HG02885 (cell line): ENCODE results near the gene BORA.
A peak's percentile ranks its signal among the peaks of the same experiment; 100 is the strongest.
"Not testable (repeated sequence)": the region's sequence is repeated elsewhere in the genome, so short reads cannot be mapped to it uniquely, and the experiment has no call there.

ENCODE experiments used
- ATAC-seq: cut with Tn5 transposase; IDR thresholded peaks from one replicate; pipeline ENCODE4 v1.9.1; 2021; ENCODE audit warnings: mild to moderate bottlenecking; ENCODE audit not compliant: unreplicated experiment, poor library complexity

The BORA gene

GRCh38 chr13:72727417-72728289, at the start of gene BORA, which contains the start of gene MZT1:
Gene BORA (plus strand): TSS chr13:72727923. CDS start chr13:72728941, 1,018 bp downstream.
Gene MZT1 (minus strand): TSS chr13:72727629. CDS start chr13:72727602, 27 bp downstream.
- ATAC-seq: peak; percentile 93

- ATAC-seq: no peak
Observed at GRCh38 chr13:72678312-72678711, 49.4 kb upstream of the BORA start.

GRCh38 chr13:72680353-72680752, 47.4 kb upstream of the BORA start:
- no peak for ATAC-seq

GRCh38 chr13:72686766-72687165, 41.0 kb upstream of the BORA start:
- no peak for ATAC-seq

GRCh38 chr13:72689181-72689696, 38.5 kb upstream of the BORA start:
- ATAC-seq: no peak

GRCh38 chr13:72692884-72693514, 34.7 kb upstream of the BORA start:
- no peak for ATAC-seq

GRCh38 chr13:72693832-72694231, 33.9 kb upstream of the BORA start:
- ATAC-seq: no peak

- ATAC-seq: no peak
Observed at GRCh38 chr13:72694314-72694713, 33.4 kb upstream of the BORA start.

GRCh38 chr13:72696579-72696978, 31.1 kb upstream of the BORA start:
- no peak for ATAC-seq

- ATAC-seq: no peak
Observed at GRCh38 chr13:72698164-72698563, 29.6 kb upstream of the BORA start.

- no peak for ATAC-seq
Observed at GRCh38 chr13:72700509-72700908, 27.2 kb upstream of the BORA start.

- no peak for ATAC-seq
Observed at GRCh38 chr13:72716776-72717175, 10.9 kb upstream of the BORA start.

- not testable (repeated sequence) for ATAC-seq
Observed at GRCh38 chr13:72726185-72726584, 1.5 kb upstream of the BORA start.

- peak; percentile 30 for ATAC-seq
Observed at GRCh38 chr13:72726726-72727416, 852 bp upstream of the BORA start.

GRCh38 chr13:72728290-72728605, 525 bp downstream of the BORA start:
- no peak for ATAC-seq

- no peak for ATAC-seq
Observed at GRCh38 chr13:72737033-72737432, 9.3 kb downstream of the BORA start.

GRCh38 chr13:72740015-72740414, 12.3 kb downstream of the BORA start:
- ATAC-seq: no peak

- peak; percentile 49 for ATAC-seq
Observed at GRCh38 chr13:72745260-72745659, 17.5 kb downstream of the BORA start.

- no peak for ATAC-seq
Observed at GRCh38 chr13:72751220-72751619, 23.5 kb downstream of the BORA start.

GRCh38 chr13:72754111-72754510, 26.4 kb downstream of the BORA start:
- no peak for ATAC-seq
